Measurements from ENCODE around the gene CTSW.

Gene CTSW

GRCh38 chr11:65867284-65868071, 12.2 kb upstream of the CTSW start:
- DNase-seq (ENCODE audit: low spot score), result no peak

- no peak for DNase-seq (ENCODE audit: low spot score)
These were observed 11.5 kb upstream of the CTSW start for GRCh38 chr11:65868076-65868667.

GRCh38 chr11:65868907-65869306, 10.7 kb upstream of the CTSW start:
- no peak for DNase-seq (ENCODE audit: low spot score)

- DNase-seq (ENCODE audit: low spot score), result no peak
These were observed 9.9 kb upstream of the CTSW start for GRCh38 chr11:65869643-65870306.

- no peak for DNase-seq (ENCODE audit: low spot score)
These were observed 9.4 kb upstream of the CTSW start for GRCh38 chr11:65870307-65870658.

GRCh38 chr11:65870706-65871681, 8.6 kb upstream of the CTSW start:
- DNase-seq (ENCODE audit: low spot score), result peak; percentile 87

- no peak for DNase-seq (ENCODE audit: low spot score)
These were observed 7.7 kb upstream of the CTSW start for GRCh38 chr11:65871811-65872548.

GRCh38 chr11:65872586-65873317, 6.9 kb upstream of the CTSW start, which contains the start of gene EFEMP2:
Gene EFEMP2, minus strand, starts transcription at chr11:65872800. Its CDS starts 446 bp downstream, at chr11:65872354.
- DNase-seq (ENCODE audit: low spot score), result no peak

- peak; percentile 93 for DNase-seq (ENCODE audit: low spot score)
These were observed 6.1 kb upstream of the CTSW start for GRCh38 chr11:65873318-65874156.

GRCh38 chr11:65880027-65880426, 390 bp downstream of the CTSW start:
- DNase-seq (ENCODE audit: low spot score), result no peak

- DNase-seq (ENCODE audit: low spot score), result no peak
These were observed 1.3 kb downstream of the CTSW start for GRCh38 chr11:65880844-65881421.

GRCh38 chr11:65882120-65883057, 2.8 kb downstream of the CTSW start:
- no peak for DNase-seq (ENCODE audit: low spot score)

GRCh38 chr11:65883058-65883761, 3.6 kb downstream of the CTSW start:
- DNase-seq (ENCODE audit: low spot score), result no peak

GRCh38 chr11:65883786-65884715, 4.4 kb downstream of the CTSW start:
- no peak for DNase-seq (ENCODE audit: low spot score)

GRCh38 chr11:65884716-65885092, 5.1 kb downstream of the CTSW start:
- DNase-seq (ENCODE audit: low spot score), result peak; percentile 89

GRCh38 chr11:65885231-65885630, 5.6 kb downstream of the CTSW start:
- DNase-seq (ENCODE audit: low spot score), result no peak

Measured in hepatic stellate cell (primary cell).